Parathyroid adenoma (tissue), 2 donors: ENCODE results near the gene STX18.

Experiments
- H2AFZ ChIP-seq: fragments of 300-600 bp; sonication (generic); one replicate; pipeline ENCODE4 v1.7.0; 2017; ENCODE audit warnings: antibody characterized with exemption, mild to moderate bottlenecking
- H3K27ac ChIP-seq: fragments of 300-600 bp; sonication (generic); one replicate; pipeline ENCODE4 v1.7.0; 2017
- H3K27me3 ChIP-seq: fragments of 300-600 bp; sonication (generic); one replicate; pipeline ENCODE4 v1.7.0; 2017; ENCODE audit warnings: low read length; ENCODE audit not compliant: control insufficient read depth, insufficient read depth
- H3K36me3 ChIP-seq: fragments of 300-600 bp; sonication (generic); one replicate; pipeline ENCODE4 v1.7.0; 2017; ENCODE audit warnings: low read length; ENCODE audit not compliant: control insufficient read depth, insufficient read depth
- H3K4me1 ChIP-seq: fragments of 300-600 bp; sonication (generic); one replicate; pipeline ENCODE4 v1.7.0; 2017; ENCODE audit warnings: control low read depth
- H3K4me2 ChIP-seq: fragments of 300-600 bp; sonication (generic); one replicate; pipeline ENCODE4 v1.7.0; 2017; ENCODE audit warnings: low read length
- H3K4me3 ChIP-seq: fragments of 300-600 bp; sonication (generic); one replicate; pipeline ENCODE4 v1.7.0; 2017; ENCODE audit warnings: low read depth, low read length
- H3K79me2 ChIP-seq: fragments of 300-600 bp; sonication (generic); one replicate; pipeline ENCODE4 v1.7.0; 2017; ENCODE audit warnings: control low read depth
- H3K9ac ChIP-seq: fragments of 300-600 bp; sonication (generic); one replicate; pipeline ENCODE4 v1.7.0; 2017; ENCODE audit warnings: mild to moderate bottlenecking
- H3K9me3 ChIP-seq: fragments of 300-600 bp; sonication (generic); one replicate; pipeline ENCODE4 v1.7.0; 2017; ENCODE audit warnings: low read length; ENCODE audit not compliant: control insufficient read depth
- TF ChIP-seq, protein P1 (sequence below): fragments of 300-600 bp; sonication (generic); IDR thresholded peaks from one replicate; pipeline ENCODE4 v1.7.0; 2017; ENCODE audit warnings: antibody characterized with exemption, mild to moderate bottlenecking
- donor health status: primary hyperparathyroidism.

The STX18 gene

GRCh38 chr4:4437798-4438470 is 103.9 kb downstream of the STX18 start:
- Histone ChIP-seq H2AFZ (no peak overlapping the region), H3K9ac (no peak overlapping the region), H3K27ac (no peak overlapping the region), H3K4me3 (no peak overlapping the region), H3K36me3 (no peaks in the 10 kb centered on the region), H3K4me2 (no peak overlapping the region), H3K4me1 (no peaks in the 10 kb centered on the region), H3K9me3 (no peaks in the 10 kb centered on the region), H3K79me2 (no peaks in the 10 kb centered on the region), H3K27me3 (no peaks in the 10 kb centered on the region)
- TF ChIP-seq, protein P1, sequence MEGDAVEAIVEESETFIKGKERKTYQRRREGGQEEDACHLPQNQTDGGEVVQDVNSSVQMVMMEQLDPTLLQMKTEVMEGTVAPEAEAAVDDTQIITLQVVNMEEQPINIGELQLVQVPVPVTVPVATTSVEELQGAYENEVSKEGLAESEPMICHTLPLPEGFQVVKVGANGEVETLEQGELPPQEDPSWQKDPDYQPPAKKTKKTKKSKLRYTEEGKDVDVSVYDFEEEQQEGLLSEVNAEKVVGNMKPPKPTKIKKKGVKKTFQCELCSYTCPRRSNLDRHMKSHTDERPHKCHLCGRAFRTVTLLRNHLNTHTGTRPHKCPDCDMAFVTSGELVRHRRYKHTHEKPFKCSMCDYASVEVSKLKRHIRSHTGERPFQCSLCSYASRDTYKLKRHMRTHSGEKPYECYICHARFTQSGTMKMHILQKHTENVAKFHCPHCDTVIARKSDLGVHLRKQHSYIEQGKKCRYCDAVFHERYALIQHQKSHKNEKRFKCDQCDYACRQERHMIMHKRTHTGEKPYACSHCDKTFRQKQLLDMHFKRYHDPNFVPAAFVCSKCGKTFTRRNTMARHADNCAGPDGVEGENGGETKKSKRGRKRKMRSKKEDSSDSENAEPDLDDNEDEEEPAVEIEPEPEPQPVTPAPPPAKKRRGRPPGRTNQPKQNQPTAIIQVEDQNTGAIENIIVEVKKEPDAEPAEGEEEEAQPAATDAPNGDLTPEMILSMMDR: no peak

GRCh38 chr4:4436244-4436823 is 105.5 kb downstream of the STX18 start:
- Histone ChIP-seq H3K4me2 (no peak overlapping the region), H3K4me1 (no peaks in the 10 kb centered on the region), H3K36me3 (no peaks in the 10 kb centered on the region), H3K9me3 (no peaks in the 10 kb centered on the region), H3K4me3 (no peak overlapping the region), H2AFZ (no peak overlapping the region), H3K9ac (no peak overlapping the region), H3K79me2 (no peaks in the 10 kb centered on the region), H3K27me3 (no peaks in the 10 kb centered on the region), H3K27ac (no peak overlapping the region)
- TF ChIP-seq, protein P1: no peak

- Histone ChIP-seq H3K9ac (no peak overlapping the region), H3K36me3 (no peaks in the 10 kb centered on the region), H3K4me3 (no peak overlapping the region), H3K27me3 (no peaks in the 10 kb centered on the region), H3K4me2 (no peak overlapping the region), H2AFZ (no peak overlapping the region), H3K27ac (no peak overlapping the region), H3K4me1 (no peaks in the 10 kb centered on the region), H3K9me3 (no peaks in the 10 kb centered on the region), H3K79me2 (no peaks in the 10 kb centered on the region)
- TF ChIP-seq, protein P1: no peak
Measured at GRCh38 chr4:4433941-4434340, 107.9 kb downstream of the STX18 start.

GRCh38 chr4:4432341-4433125 is 109.3 kb downstream of the STX18 start:
- Histone ChIP-seq H3K9me3 (no peaks in the 10 kb centered on the region), H3K4me1 (no peaks in the 10 kb centered on the region), H3K27me3 (no peaks in the 10 kb centered on the region), H3K36me3 (no peaks in the 10 kb centered on the region), H3K27ac (no peak overlapping the region), H3K79me2 (no peaks in the 10 kb centered on the region), H3K4me3 (no peak overlapping the region), H3K9ac (no peak overlapping the region), H3K4me2 (no peak overlapping the region), H2AFZ (no peak overlapping the region)
- TF ChIP-seq, protein P1: no peak
